Anterior cingulate cortex (tissue), 58 donors: ENCODE measurements around the gene GMDS.

ENCODE experiments used
- DNase-seq, 58 donors: peaks; one replicate each; lab custom pipeline; 2025; lab: John Stamatoyannopoulos, UW

The GMDS gene

GRCh38 chr6:2242311-2242710 is 3.1 kb downstream of the GMDS start:
- no peak for DNase-seq

GRCh38 chr6:2240961-2241360 is 4.4 kb downstream of the GMDS start:
- no peak for DNase-seq

GRCh38 chr6:2237001-2237400 is 8.4 kb downstream of the GMDS start:
- DNase-seq = no peak

- DNase-seq = no peak
Measured at GRCh38 chr6:2235777-2236495, 9.5 kb downstream of the GMDS start.

GRCh38 chr6:2232445-2232844 is 13.0 kb downstream of the GMDS start:
- DNase-seq = no peak

- DNase-seq = no peak
Measured at GRCh38 chr6:2231438-2231837, 14.0 kb downstream of the GMDS start.

- no peak for DNase-seq
Measured at GRCh38 chr6:2230659-2231277, 14.6 kb downstream of the GMDS start.

DNA sequence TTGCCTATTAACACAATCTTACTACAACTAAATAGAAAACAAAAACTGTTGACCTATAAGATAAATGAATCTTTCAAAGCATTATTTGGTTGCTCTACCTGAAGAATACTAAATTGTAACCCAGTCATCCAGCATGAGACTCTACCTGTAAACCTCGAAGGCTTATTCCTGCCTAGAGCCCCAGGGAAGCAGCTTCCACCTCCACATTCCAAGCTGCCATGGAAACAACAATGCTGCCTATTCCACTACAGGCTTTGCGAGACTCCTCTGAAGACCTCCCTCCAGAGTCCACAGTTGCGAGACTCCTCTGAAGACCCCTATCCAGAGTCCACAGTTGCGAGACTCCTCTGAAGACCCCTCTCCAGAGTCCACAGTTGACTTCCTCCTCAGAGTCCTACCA is 15.7 kb downstream of the GMDS start:
- DNase-seq = no peak

GRCh38 chr6:2229039-2229438 is 16.4 kb downstream of the GMDS start:
- DNase-seq = no peak

DNA sequence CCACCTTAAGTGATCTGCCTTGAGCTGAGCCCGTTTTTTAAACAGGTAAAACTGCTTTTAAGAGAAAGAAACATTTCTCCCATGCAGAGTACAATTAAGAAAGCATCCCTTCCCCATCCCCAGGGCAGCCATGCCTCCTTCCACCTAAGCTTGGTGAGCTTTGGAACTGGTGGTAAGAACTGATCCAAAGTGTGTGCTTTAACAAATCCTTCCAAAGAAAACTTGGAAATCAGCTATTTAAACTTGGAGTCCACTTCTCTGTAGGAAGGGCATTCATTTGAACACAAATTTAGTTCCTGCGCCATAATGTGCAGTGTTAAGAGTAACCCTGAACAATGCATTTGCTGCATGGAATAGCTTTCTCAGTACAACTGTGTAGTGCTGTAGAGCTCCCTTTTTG is 17.0 kb downstream of the GMDS start:
- no peak for DNase-seq

GRCh38 chr6:2226775-2227174 is 18.6 kb downstream of the GMDS start:
- DNase-seq = no peak

DNA sequence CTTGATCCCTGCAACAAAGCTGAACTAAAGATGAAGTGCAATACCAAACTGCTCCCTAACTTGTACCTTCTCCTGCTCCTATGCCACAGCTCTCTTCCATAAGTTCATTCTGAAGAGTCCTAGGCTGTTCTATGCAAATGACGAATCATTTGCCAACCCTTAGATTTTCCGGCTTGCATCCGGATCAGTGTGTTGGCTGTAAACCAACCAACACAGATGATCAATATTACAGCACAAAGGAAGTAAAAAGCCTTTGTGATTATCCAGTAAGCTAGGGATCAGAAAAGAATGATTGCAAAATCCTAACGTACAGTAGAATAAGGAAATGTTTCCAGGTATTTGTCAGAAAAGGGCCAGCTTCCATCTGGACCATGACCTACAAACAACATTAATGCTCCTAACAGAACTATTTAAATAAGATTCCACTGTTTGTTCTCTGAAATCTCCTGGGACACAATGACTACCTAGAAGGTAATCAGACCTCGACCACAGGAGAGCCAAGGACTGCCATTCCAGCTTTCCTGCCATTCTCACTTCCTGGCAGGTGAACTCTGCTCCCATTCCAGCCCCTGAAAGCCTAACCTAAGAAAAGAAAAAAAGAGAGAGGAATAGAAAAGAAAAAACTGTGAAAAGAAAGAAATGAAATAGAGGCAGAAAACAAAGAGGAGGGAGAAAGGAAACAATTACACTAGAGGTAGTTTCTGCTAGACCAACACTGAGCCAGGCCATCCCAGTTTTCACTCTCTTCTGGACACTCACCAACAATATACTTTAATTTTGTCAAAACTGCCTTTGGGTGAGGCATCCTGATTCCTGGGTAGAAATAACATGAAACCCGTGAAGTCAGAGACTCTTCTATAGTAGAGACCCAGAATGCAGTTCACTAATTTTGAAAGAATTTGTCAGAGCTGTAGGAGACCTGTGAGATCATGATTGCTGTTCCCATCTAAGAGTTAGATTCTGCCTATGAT is 19.7 kb downstream of the GMDS start:
- DNase-seq = no peak

GRCh38 chr6:2224847-2225382 is 20.5 kb downstream of the GMDS start:
- DNase-seq = no peak

GRCh38 chr6:2222275-2222842 is 23.0 kb downstream of the GMDS start:
- no peak for DNase-seq

- DNase-seq = no peak
Measured at GRCh38 chr6:2221726-2222274, 23.6 kb downstream of the GMDS start.

DNA sequence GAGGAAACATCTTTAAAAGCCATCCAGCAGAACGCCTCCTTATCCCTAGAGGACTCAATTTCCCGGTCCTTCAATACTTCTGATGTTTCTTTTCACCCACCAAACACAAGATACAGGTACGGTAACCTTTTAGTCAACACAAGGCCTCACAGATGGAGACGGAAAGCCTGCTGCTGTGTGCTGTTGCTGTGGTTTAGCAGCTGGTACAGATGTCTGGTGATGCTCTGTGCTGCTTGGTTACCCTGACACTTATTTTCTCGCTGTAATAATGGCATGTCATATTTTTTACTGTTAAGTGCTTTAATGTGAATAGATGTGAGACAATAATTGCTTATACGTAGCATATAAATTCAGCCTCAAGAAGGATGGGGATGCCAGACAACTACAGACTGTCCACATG is 25.3 kb downstream of the GMDS start:
- no peak for DNase-seq

DNA sequence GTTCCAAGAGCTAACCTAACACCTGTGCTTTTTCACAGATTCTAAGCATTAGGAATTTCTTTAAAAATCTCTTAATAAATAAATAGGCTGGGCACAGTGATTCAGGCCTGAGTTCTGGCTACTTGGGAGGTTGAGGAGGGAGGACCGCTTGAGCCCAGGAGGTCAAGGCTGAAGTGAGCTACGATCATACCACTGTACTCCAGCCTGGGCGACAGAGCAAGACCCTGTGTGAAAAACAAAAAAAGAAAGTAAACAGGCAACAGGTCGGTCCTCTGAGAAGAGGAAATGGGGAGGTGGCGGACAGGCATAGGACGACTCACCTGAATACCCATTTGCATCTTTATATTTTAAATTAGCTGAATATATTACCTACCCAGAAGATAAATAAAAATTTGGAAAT is 26.5 kb downstream of the GMDS start:
- no peak for DNase-seq

- no peak for DNase-seq
Measured at GRCh38 chr6:2216794-2217383, 28.5 kb downstream of the GMDS start.

DNA sequence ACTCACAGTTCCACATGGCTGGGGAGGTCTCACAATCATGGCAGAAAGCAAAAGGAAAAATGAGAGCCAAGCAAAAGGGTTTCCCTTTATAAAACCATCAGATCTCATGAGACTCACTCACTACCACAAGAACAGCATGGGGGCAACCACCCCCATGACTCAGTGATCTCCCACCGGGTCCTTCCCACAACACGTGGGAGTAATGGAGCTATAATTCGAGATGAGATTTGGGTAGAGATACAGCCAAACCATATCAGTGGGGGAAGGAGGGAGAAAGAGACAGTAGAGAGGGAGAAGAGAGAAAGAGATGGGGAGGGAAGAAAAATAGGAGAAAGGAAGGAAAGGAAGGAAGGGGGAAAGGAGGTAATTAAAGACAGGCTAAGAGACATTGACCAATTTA is 30.1 kb downstream of the GMDS start:
- DNase-seq = no peak

DNA sequence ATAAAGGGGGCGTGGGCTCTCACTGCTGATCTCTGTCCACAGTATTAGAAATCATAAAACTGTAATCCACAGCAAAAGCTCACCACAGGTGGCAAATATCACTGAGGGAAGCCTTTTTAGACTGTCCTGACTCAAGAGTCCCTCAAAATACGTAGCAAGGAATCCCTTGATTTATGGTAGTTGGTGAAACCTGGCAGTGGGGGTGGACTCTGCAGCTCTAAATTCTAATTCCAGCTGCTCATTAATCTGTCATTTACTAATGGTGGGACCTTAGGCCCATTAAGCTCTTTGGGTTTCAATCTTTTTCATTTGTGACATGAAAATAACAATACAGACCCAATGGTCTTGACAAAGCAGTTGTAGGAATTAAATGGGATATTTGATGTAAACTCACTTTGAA is 32.3 kb downstream of the GMDS start:
- DNase-seq = no peak
